Subcutaneous adipose tissue (tissue), 4 donors: ENCODE data around the gene SF3A2. TPM values are rescaled to one million over a fixed set of nuclear protein-coding genes. Genes with fewer than 3 reads are reported as not detected.

Source experiments
- CTCF ChIP-seq: fragments of 450-650 bp; IDR thresholded peaks from one replicate; pipeline ENCODE4 v1.5.1; 2016; ENCODE audit warnings: low read depth, mild to moderate bottlenecking, control low read depth, antibody characterized with exemption, moderate library complexity
- total RNA-seq, 4 donors: library from RNA; depleted of rRNA; stranded (reverse); fragments of >200 nt; gene quantifications; one replicate each; pipeline ENCODE4 v1.1.0, GENCODE V29; 2016

Gene SF3A2
- total RNA-seq, 4 donors from 2014 or later: 13.4 to 59.3 (median 28.0) TPM

- no peak for TF ChIP-seq CTCF
These were observed 1.6 kb upstream of the SF3A2 start for GRCh38 chr19:2234996-2235380.

- no peak for TF ChIP-seq CTCF
These were observed 1.1 kb upstream of the SF3A2 start for GRCh38 chr19:2235381-2236063.

DNA sequence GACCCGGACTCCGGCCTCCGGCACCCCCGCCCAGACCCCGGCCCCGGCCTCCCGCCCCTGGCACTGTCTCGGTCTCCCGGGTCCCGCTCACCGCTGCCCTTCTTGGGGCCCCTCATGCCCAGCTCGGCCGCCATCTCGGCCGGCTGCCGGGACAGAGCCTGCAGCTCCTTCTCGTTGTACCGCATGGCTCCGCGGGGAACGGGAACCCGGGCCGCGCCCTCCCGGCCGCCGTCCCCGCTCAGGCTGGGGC lies 635 bp upstream of the SF3A2 start:
- no peak for TF ChIP-seq CTCF

- TF ChIP-seq CTCF: no peak
These were observed 636 bp downstream of the SF3A2 start for GRCh38 chr19:2237051-2237868.

GRCh38 chr19:2237869-2238153 lies 1.2 kb downstream of the SF3A2 start:
- TF ChIP-seq CTCF: no peak

DNA sequence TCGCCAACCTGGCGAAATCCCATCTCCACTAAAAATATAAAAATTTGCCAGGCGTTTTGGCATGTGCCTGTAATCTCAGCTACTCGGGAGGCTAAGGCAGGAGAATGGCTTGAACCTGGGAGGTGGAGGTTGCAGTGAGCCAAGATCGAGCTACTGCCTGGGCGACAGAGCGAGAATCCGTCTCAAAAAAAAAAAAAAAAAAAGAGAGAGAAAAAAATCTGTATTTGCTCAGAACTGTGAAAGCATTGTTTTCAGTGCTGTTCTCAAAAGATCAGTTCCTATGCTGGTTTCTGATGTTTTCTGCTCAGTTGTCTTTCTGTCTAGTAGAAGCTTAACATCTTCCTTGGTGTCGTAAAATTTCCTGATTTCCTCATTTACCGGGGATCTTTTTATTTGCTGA lies 2.5 kb downstream of the SF3A2 start:
- no peak for TF ChIP-seq CTCF

- TF ChIP-seq CTCF: no peak
These were observed 3.4 kb downstream of the SF3A2 start for GRCh38 chr19:2239771-2240770.
